Brain microvascular endothelial cell (primary cell): ENCODE results near the gene CHRNA9.

Source experiments
- DNase-seq: peaks from one replicate; pipeline ENCODE4 v3.0.0-alpha.2; 2020
- H3K27ac ChIP-seq: fragments of 250-450 bp; sonication (Bioruptor Pico); 2 replicates; pipeline ENCODE4 v1.5.1; 2020; ENCODE audit warnings: mild to moderate bottlenecking, moderate library complexity
- H3K27me3 ChIP-seq: fragments of 250-450 bp; sonication (Bioruptor Pico); replicated peaks from 2 replicates; pipeline ENCODE4 v1.5.1; 2020; ENCODE audit warnings: mild to moderate bottlenecking
- H3K36me3 ChIP-seq: fragments of 250-450 bp; sonication (Bioruptor Pico); replicated peaks from 2 replicates; pipeline ENCODE4 v1.5.1; 2020; ENCODE audit warnings: mild to moderate bottlenecking
- H3K4me3 ChIP-seq: 2 replicates; pipeline ENCODE4 v1.5.1; 2011; ENCODE audit warnings: low read depth, mild to moderate bottlenecking, control low read depth, low read length, moderate library complexity
- CTCF ChIP-seq: IDR thresholded peaks from 2 replicates; pipeline ENCODE4 v1.5.1; 2011; ENCODE audit warnings: low read depth, mild to moderate bottlenecking, moderate library complexity, low read length, control low read depth, inconsistent platforms; ENCODE audit errors: missing control alignments
- in situ Hi-C: cut with HindIII; loops from 2 replicates; pipeline ENCODE4 v1.10.0; 2017; ENCODE audit warnings: low sequenced_read_pairs, low pct_ligation_motif_present

The CHRNA9 gene

GRCh38 chr4:40401096-40401495 lies 66.0 kb downstream of the CHRNA9 start:
- in situ Hi-C loops = no loop called here
- H3K4me3 ChIP-seq = no peak overlapping the region
- no peak for DNase-seq
- no peaks in the 10 kb centered on the region for H3K27me3 ChIP-seq
- no peak overlapping the region for H3K27ac ChIP-seq
- no peaks in the 10 kb centered on the region for H3K36me3 ChIP-seq
- no peak for TF ChIP-seq CTCF

GRCh38 chr4:40401631-40402030 lies 66.5 kb downstream of the CHRNA9 start:
- Histone ChIP-seq H3K4me3 (no peak overlapping the region), H3K27ac (no peak overlapping the region), H3K36me3 (no peaks in the 10 kb centered on the region), H3K27me3 (no peaks in the 10 kb centered on the region)
- DNase-seq = no peak
- in situ Hi-C loops = no loop called here
- TF ChIP-seq CTCF = no peak

GRCh38 chr4:40402556-40402955 lies 67.4 kb downstream of the CHRNA9 start:
- in situ Hi-C loops = no loop called here
- no peak for DNase-seq
- Histone ChIP-seq H3K4me3 (no peak overlapping the region), H3K36me3 (no peaks in the 10 kb centered on the region), H3K27me3 (no peaks in the 10 kb centered on the region), H3K27ac (no peak overlapping the region)
- TF ChIP-seq CTCF = no peak

GRCh38 chr4:40403081-40403480 lies 67.9 kb downstream of the CHRNA9 start:
- in situ Hi-C loops = no loop called here
- no peak for DNase-seq

More at GRCh38 chr4:40403081-40403480, 67.9 kb downstream of the CHRNA9 start:
- Histone ChIP-seq H3K36me3 (no peaks in the 10 kb centered on the region), H3K4me3 (no peak overlapping the region), H3K27ac (no peak overlapping the region), H3K27me3 (no peaks in the 10 kb centered on the region)
- no peak for TF ChIP-seq CTCF
